NCI-H446 (cell line): ENCODE measurements around the gene GMPPB.

Experiments
- DNase-seq, 2 experiments: peaks; one replicate each; lab custom pipeline; 2025; lab: John Stamatoyannopoulos, UW

The GMPPB gene

GRCh38 chr3:49729966-49730609 is 6.3 kb upstream of the GMPPB start:
- DNase-seq = no peak

DNA sequence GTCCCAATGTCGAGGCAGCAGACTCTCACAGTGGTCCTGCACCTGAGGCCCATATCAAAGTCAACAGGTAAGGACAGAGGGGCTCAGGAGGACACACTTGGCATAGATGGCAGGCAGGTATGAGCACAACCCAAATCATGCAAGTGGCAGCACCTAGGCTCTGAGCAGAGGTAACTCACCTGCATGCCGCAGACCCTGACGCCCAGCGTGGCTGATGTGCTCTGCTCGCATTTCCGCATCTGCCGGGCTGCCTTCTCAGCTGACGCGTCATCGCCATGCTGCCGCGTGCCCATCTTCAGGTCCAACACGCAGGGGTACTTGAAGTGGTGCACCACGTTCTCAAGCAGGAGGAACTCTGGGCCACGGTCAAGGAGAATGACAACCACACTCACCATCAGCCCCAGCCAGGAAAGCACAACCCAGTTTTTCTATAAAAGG is 4.2 kb upstream of the GMPPB start:
- DNase-seq = no peak

GRCh38 chr3:49727154-49727923 is 3.6 kb upstream of the GMPPB start:
- no peak for DNase-seq

- DNase-seq = no peak
Measured at GRCh38 chr3:49725906-49726681, 2.3 kb upstream of the GMPPB start.

- DNase-seq = no peak
Measured at GRCh38 chr3:49724586-49724985, 835 bp upstream of the GMPPB start.

DNA sequence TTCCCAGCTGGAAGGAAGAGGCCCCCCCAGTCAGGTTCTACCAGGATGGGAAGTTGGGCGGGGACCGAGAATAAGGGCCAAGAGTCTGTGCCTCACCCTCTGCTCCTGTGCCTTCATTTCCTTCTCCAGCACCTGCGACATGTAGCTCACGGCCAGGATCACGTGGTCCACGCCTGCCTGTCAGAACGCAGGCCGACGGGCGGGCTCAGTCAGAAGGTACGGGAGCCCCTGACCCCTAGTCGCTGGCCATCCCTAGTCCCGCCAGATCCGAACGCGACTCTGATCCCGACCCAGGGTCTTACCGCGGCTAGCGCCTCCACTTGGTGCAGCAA is 489 bp downstream of the GMPPB start:
- no peak for DNase-seq

DNA sequence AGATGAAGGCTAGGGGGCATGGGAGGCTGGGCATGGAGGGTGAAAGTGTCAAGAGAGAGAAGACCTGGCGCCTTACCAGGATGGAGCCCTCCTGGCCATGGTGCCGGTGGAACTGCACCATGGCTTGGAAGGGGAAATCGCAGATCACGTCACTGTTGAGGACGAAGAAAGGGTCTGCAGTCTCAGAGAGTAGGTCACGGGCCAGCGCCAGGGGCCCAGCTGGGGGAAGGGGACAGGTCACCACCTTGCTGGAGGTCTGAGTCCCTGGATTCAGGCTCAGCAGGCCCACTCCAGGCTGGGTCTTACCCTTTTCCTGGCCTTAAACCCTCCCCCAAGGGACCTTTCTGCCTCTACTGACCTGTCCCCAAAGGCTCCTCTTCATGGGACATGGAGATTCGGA is 855 bp downstream of the GMPPB start:
- no peak for DNase-seq

GRCh38 chr3:49721896-49722781 is 1.6 kb downstream of the GMPPB start:
- no peak for DNase-seq

DNA sequence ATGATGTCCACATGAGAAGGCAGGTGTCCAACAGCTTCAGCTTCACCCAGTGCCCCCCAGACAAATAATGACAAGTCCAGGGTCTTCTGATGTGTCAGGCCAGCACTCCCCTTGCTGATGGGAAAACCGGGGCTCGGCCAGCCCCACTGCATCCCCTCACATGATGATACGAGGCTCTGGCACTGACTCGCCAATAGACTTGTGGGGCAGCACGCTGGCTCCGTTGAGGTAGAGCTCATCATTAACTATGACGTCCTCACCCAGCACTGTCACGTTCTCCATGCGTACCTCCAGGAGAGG is 2.2 kb downstream of the GMPPB start:
- DNase-seq = no peak

- DNase-seq = no peak
Measured at GRCh38 chr3:49720855-49721595, 2.7 kb downstream of the GMPPB start.

DNA sequence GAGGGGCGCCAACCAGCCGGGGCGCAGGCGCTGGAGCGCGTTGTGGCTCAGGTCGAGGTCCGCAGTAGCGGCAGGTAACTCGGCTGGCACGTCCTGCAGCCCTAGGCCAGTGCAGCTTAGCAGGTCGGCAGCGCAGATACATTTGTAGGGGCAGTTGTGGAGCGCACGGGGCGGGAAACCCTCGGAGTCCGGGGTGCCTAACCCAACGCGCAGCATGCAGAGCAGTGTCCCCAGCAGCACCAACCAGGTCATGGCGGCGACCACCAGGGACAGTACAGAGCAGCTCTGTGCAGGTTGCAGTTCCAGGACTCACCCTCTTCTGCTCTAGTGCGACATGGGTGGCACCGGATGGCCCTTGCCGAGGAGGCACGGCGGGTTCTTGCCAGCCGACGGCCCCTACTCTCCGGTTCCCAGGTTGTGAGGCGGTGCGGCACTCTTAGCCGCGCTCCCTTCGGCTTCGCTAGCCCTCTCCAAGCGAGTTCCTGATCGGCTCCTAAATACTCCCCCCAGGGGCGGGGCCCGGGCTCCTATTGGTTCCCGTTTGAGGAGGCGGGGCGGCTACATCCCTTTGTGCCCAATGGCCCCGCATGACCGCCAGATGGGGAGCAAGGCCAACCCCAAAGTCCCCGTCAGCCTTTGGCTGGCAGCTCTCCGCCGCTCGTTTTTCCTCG is 4.4 kb downstream of the GMPPB start, which contains the start of gene AMIGO3:
Gene AMIGO3 (minus strand): TSS at position 471 of the 671 bp plus-strand sequence. CDS start 219 bp downstream, at position 252.
- peak; percentile 68 to 85 for DNase-seq

- DNase-seq = no peak
Measured at GRCh38 chr3:49718858-49719213, 4.9 kb downstream of the GMPPB start.

DNA sequence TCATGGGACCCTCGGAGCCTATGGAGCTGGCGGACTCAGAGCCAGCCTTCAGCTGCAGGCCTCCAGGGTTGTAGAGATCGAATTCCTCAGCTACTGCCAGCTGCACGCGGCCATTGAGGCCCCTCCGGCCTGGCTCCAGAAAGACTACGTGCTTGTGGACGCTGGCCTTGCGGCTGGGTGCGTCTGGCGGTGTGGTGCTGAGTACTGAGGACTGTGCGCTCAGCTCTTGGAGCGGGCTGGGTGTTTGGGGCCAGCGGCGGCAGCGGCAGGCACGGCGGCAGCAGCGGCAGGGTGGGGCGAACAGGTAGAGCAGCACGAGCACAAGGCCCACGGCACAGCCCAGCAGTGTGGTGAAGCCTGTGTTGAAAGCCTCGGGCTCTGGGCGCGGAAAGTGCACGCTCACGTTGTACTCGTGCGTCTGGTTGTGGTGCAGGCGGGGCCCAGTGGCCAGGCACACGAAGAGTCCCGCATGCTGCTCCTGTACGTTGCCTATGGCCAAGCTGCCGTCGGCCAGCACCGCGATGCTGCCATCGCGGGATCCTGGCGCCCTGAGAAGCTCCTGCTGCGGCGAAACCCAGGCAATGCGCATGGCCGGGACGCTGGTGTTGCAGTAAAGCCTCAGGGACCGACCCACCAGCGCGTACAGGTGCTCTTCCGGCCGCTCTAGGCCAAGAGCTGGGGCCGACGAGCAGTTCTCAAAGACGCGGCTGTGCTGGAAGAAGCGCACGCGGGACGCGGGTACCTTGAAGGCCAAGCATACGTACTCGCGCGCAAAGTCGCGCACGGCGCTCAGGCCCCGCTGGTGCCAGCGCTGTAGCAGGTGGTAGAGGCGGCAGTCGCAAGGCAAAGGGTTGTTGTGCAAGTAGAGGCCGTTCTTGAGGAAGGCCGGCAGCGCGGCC is 5.5 kb downstream of the GMPPB start:
- no peak for DNase-seq

DNA sequence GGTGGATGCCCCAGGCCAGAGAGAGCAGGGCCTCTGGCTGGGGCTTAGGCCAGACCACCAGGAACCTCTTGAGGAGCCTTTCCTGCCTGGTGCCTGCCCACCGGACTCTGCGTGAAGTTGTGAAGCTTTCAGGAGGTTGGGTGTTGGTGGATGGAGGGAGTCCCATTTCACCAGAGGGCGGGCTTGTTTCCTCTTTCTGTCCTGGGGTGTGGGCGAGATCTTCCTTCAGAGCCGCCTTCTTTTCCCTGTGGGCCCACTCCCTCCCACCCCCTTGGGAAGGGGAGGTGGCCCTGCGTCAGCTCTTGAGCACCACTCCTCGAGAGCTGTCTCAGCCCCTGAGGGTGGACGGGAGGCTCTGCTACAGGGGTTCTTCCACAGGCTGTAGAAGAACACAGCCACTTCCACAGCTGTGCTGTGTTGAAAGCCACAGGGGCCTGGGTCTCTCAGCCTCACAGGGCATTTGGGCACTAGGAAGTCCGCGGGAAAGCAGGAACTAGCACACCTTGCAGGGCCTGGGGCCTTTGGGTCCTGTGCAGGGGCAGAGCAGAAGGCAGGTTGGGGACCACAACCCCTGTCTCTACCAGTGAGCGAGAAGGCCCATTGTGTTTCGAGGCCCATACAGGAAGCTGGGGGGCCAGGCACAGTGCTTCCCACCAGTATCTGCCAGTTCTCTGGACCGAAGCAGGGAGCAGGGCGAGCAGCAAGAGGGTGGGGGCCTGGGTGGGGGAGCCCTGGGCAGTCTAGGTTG is 6.4 kb downstream of the GMPPB start:
- no peak for DNase-seq

- DNase-seq = no peak
Measured at GRCh38 chr3:49716691-49717210, 7.0 kb downstream of the GMPPB start.

GRCh38 chr3:49716169-49716568 is 7.6 kb downstream of the GMPPB start:
- no peak for DNase-seq

DNA sequence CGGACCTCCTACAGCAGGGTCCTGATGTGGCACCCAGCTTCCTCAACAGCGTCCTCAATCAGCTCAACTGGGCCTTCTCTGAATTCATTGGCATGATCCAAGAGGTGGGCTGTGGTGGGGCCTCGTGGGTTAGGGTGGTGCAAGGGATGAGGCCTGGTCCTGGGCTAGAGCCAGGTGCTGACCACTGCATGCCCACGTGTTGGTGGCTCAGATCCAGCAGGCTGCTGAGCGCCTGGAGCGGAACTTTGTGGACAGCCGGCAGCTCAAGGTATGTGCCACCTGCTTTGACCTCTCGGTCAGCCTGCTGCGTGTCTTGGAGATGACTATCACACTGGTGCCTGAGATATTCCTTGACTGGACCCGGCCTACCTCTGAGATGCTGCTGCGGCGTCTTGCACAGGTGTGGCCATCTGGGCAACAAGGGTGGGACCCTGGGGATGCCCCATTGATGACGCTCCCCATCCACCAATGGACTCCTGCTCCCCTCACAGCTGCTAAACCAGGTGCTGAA is 8.1 kb downstream of the GMPPB start:
- no peak for DNase-seq

DNA sequence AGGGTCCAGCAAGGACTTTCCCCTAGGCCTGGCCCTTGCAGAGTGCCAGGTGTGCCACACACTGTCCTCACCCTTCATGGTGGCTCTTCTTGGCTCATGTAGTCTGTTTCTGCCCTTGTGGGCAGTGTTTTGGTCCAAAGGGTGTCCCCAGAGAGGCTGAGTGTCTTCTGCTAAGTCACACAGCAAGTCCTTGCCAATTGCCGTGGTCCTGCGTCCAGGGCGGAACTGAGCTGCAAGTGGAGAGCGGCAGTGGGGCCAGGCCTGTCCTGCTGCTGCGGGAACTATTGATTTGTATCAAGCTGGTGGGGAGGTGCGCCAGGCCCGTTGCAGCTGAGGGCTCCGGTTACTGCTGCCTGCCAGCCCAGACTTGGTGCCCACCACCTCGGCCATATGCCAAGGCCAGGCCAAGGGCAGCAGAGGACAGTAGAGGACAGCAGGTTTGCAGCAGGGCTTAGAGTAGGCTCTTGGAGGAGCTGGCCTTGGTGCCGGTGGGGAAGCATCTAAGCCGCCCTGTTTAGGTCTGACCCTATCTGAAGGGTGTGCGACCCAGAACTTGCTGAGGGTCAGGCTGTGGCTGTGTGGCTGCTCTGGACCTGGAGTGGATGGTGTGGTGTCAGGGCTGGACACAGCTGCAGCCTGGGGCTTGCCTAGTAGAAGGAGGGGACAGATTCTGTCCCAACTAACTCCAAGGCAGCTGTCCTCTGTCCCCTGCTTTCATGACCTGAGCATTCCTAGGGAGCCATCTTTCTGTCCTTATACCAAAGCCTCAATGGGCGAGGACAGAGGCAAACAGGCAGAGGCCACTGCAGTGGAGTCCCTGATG is 8.8 kb downstream of the GMPPB start:
- no peak for DNase-seq
